Urothelium cell line (cell line): ENCODE results near the gene FBXO47.
A peak's percentile ranks its signal among the peaks of the same experiment; 100 is the strongest.

Source experiments
- DNase-seq: peaks from one replicate; pipeline ENCODE4 v3.0.0; 2011; ENCODE audit warnings: low spot score, mixed read lengths
- FAIRE-seq: peaks from 2 replicates; lab custom pipeline; 2011; peaks lifted over from hg19 to GRCh38; lab: Jason Lieb, UNC

Gene FBXO47

DNA sequence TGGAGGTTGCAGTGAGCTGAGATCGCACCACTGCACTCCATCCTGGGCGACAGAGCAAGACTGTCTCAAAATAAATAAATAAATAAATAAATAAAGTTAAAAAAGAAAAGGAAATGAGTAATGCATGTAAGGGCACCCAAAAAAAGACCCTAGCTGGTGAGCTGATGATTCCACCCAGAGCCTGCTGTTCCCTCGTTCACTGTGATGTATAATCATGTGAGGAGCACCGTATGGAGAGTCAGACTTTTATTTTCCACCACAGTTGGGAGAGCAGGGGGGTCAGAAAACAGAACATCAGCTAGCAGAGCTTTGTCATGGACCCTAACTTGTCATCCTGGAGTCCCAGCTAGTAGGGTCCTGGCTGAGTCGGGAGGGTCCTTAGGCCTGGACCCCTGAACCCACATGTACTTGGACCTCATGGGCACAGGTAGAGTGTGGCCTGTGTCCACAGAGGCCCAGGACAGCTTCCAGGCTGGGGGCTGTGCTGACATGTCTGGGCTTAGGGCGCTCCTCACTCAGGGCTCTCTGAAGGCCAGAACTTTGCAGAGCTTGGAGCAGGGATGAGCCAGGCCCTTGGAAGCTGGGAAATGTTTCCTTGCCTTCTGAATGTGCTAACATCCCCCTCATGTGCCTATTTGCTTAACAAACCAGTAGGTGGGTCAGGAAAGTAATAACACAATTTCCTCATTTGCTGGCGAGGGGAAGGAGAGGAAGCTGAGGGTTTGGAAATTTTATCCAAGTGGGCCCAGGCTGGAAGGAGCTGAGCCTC lies 60.6 kb downstream of the FBXO47 start:
- no peak for FAIRE-seq
- DNase-seq, result no peak

DNA sequence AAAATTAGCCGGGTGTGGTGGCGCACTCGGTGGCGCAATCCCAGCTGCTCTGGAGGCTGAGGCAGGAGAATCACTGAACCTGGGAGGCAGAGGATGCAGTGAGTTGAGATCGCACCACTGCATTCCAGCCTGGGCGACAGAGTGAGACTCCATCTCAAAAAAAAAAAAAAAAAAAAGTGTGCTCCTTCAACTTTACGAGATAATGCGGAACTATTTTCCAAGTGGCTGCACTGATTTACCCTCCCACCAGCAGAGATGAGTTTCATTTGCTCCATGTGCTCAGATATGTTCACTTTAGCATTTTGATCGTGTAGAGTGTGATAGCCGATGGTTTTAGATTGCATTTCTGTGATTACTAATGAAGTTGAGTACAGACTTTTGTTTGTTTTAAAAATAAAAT lies 61.8 kb downstream of the FBXO47 start:
- FAIRE-seq (no peak), DNase-seq (no peak)

GRCh38 chr17:38904892-38905291 lies 62.3 kb downstream of the FBXO47 start:
- DNase-seq (no peak), FAIRE-seq (no peak)

GRCh38 chr17:38903404-38903803 lies 63.8 kb downstream of the FBXO47 start:
- no peak for FAIRE-seq
- no peak for DNase-seq

GRCh38 chr17:38900978-38901656 lies 66.1 kb downstream of the FBXO47 start:
- peak; percentile 90 for FAIRE-seq
- DNase-seq, result peak; percentile 93

- FAIRE-seq (no peak), DNase-seq (no peak)
Measured at GRCh38 chr17:38899421-38899820, 67.8 kb downstream of the FBXO47 start.

- no peak for DNase-seq
Measured at GRCh38 chr17:38898812-38899348, 68.3 kb downstream of the FBXO47 start.

DNA sequence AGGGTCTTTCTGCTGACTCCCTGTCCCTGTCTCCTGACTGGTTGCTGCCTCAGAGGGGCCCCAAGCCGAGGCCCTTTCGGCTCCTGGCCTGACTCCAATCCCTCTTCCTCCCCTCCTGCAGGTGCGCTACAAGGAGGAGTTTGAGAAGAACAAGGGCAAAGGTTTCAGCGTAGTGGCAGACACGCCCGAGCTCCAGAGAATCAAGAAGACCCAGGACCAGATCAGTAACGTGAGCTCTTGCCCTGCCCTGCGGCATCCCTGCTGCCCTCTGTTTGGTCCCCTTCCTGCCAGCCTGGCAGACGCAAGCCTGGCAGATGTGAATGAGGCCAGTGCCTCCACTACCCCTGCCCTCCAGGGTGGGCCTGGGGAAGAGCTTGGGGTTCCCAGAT lies 68.9 kb downstream of the FBXO47 start:
- peak; percentile 38 for DNase-seq
- peak; percentile 42 for FAIRE-seq

More at GRCh38 chr17:38898812-38899348, 68.3 kb downstream of the FBXO47 start:
- FAIRE-seq, result peak; percentile 52

- peak; percentile 5 for FAIRE-seq
- DNase-seq, result no peak
Measured at GRCh38 chr17:38897671-38898290, 69.4 kb downstream of the FBXO47 start.

DNA sequence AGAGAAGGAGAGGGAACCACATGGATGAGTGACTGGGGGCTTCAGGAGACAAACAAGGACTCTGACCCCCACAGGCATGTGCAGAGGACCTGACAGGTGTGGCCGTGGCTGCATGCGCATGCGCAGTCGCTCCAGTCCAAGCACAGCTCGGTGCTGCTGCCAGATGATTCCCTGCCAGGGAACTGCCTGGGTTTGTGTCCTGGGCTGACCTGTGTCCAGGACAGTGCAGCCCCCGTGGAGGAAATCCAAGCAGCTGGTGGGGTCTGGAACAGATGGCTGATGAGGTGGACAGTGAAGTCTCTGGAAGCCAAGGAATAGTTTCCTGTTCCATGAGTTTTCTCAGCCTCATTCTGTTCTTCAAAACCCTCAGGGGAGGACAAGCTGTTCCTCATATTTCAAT lies 70.0 kb downstream of the FBXO47 start:
- no peak for DNase-seq
- FAIRE-seq, result no peak

DNA sequence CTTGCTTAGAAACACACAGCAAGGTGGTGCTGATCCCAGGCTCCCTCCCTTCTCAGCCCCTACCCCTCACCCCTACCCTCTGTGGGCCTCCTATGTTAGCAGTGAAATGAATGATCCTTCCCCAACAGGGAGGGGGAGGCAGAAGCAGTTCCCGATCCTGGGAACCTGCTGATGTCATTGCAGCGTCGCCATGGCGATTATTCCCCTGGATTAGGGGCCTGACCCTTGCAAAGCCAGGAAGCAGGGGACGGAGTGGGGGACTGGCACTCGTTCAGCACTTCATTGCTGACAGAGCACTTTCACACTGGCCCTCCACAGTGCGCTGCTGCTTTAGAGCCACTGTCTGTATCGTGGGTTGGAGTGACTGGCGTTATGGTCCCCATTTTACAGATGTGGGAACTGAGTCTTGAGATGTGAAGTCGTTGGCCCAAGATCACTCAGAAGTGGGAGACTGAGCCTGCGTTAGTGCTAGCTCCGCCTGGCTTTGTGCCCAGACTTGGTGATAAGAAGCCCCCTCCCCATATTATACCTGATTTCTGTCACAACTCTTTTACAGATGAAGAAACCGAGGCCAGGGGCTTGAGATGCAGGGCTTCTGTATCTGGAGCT lies 70.8 kb downstream of the FBXO47 start:
- DNase-seq (no peak), FAIRE-seq (no peak)

- DNase-seq (no peak), FAIRE-seq (no peak)
Measured at GRCh38 chr17:38894276-38894675, 72.9 kb downstream of the FBXO47 start.

DNA sequence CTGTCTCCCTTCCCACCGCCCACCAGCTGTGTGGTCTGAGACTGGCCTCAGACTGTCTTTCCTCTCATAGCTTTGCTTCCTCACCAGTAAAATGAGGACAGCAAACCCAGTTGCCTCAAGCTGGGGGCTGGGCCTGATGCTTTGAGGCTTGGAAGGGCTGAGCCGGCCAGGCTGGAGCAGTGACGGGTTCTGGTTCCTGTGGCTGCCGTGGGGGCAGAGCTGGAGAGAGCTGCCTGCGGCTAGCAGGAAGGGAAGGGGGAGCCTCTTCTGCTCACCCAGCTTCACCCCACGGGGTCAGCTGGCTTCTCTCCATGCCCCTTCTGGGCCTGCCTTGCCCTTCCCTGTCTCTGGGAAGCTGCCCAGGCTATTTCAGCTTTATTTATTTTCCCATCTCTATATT lies 73.6 kb downstream of the FBXO47 start:
- no peak for FAIRE-seq
- DNase-seq, result no peak

- no peak for DNase-seq
- FAIRE-seq, result no peak
Measured at GRCh38 chr17:38893113-38893512, 74.1 kb downstream of the FBXO47 start.

- FAIRE-seq, result peak; percentile 97
- no peak for DNase-seq
Measured at GRCh38 chr17:38892620-38893019, 74.6 kb downstream of the FBXO47 start.

- FAIRE-seq, result no peak
- no peak for DNase-seq
Measured at GRCh38 chr17:38892083-38892482, 75.1 kb downstream of the FBXO47 start.

DNA sequence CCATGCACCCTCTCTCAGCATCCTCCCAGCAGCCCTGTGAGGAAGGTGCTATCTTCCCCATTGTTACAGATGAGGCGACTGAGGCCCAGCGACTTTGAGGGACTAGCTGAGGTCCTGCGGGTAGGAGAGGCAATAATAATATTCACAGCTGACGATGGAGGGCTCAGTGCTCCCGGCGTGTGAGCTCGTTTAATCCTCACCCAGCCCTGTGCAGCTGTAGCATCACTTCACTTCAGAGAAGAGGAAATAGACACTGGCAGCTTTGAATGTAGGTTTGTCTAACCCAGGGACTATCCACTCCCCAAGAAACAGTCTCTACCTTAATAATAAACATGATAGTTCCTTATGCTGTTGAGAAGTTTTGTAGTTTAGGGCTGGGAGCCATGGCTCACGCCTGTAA lies 75.8 kb downstream of the FBXO47 start:
- no peak for DNase-seq
- no peak for FAIRE-seq

- no peak for FAIRE-seq
- DNase-seq, result no peak
Measured at GRCh38 chr17:38890410-38890746, 76.8 kb downstream of the FBXO47 start.

GRCh38 chr17:38889745-38890409 lies 77.3 kb downstream of the FBXO47 start:
- DNase-seq (no peak), FAIRE-seq (no peak)

- FAIRE-seq, result no peak
- no peak for DNase-seq
Measured at GRCh38 chr17:38888842-38889241, 78.4 kb downstream of the FBXO47 start.

GRCh38 chr17:38886643-38887010 lies 80.6 kb downstream of the FBXO47 start:
- no peak for FAIRE-seq
- no peak for DNase-seq
